Liver (tissue), 9 donors: ENCODE measurements around the gene ING3. TPM values are rescaled to one million over a fixed set of nuclear protein-coding genes. Genes with fewer than 3 reads are reported as not detected.

Experiments used
- DNase-seq: peaks from one replicate; pipeline ENCODE4 v3.0.0-alpha.2; 2017; ENCODE audit warnings: low spot score
- H3K27ac ChIP-seq, 2 donors: one replicate each; pipeline ENCODE4 v1.7.0; 2013; ENCODE audit warnings: inconsistent platforms in 2 of 2, low read length in 2 of 2, control low read depth in 1 of 2, low read depth in 1 of 2, mild to moderate bottlenecking in 1 of 2
- H3K27me3 ChIP-seq, 4 donors: one replicate each; pipeline versions ENCODE4 v1.6.1 to v1.7.0; 2013; ENCODE audit warnings: low read length in 3 of 4, inconsistent platforms in 1 of 4, mild to moderate bottlenecking in 1 of 4, moderate library complexity in 1 of 4; ENCODE audit not compliant: control insufficient read depth in 4 of 4, insufficient read depth in 4 of 4
- H3K36me3 ChIP-seq, 4 donors: one replicate each; pipeline versions ENCODE4 v1.6.1 to v1.7.0; 2013; ENCODE audit warnings: low read length in 3 of 4, mild to moderate bottlenecking in 3 of 4, low read depth in 1 of 4, moderate library complexity in 1 of 4; ENCODE audit not compliant: control insufficient read depth in 4 of 4, insufficient read depth in 3 of 4
- H3K4me1 ChIP-seq, 4 donors: one replicate each; pipeline versions ENCODE4 v1.6.1 to v1.7.0; 2013; ENCODE audit warnings: low read length in 3 of 4, mild to moderate bottlenecking in 3 of 4, moderate library complexity in 1 of 4; ENCODE audit not compliant: control insufficient read depth in 4 of 4, insufficient read depth in 4 of 4
- H3K4me3 ChIP-seq, 3 donors: one replicate each; pipeline versions ENCODE4 v1.6.1 to v1.7.0; 2013; ENCODE audit warnings: low read length in 3 of 3, control low read depth in 1 of 3, low read depth in 1 of 3, mild to moderate bottlenecking in 1 of 3
- H3K9ac ChIP-seq, 2 donors: one replicate each; pipeline ENCODE4 v1.7.0; 2013; ENCODE audit warnings: low read length in 2 of 2, mild to moderate bottlenecking in 2 of 2, moderate library complexity in 2 of 2, control low read depth in 1 of 2, low read depth in 1 of 2
- H3K9me3 ChIP-seq, 4 donors: one replicate each; pipeline versions ENCODE4 v1.6.1 to v1.7.0; 2013; ENCODE audit warnings: low read length in 3 of 4; ENCODE audit not compliant: control insufficient read depth in 4 of 4
- CTCF ChIP-seq: fragments of 150-350 bp; IDR thresholded peaks from 2 replicates; pipeline ENCODE4 v1.5.1; 2017; ENCODE audit warnings: improper control_type of control experiment, low read depth, low read length; ENCODE audit not compliant: missing input control
- EGR1 ChIP-seq, 2 donors: IDR thresholded peaks; 2 replicates each; pipeline ENCODE4 v1.6.1; 2016 to 2018; ENCODE audit warnings: antibody characterized with exemption in 2 of 2, low read depth in 2 of 2
- FOXA1 ChIP-seq: IDR thresholded peaks from 2 replicates; pipeline ENCODE4 v1.6.1; 2016; ENCODE audit warnings: antibody characterized with exemption
- FOXA2 ChIP-seq: IDR thresholded peaks from 2 replicates; pipeline ENCODE4 v1.6.1; 2016; ENCODE audit warnings: antibody characterized with exemption
- GABPA ChIP-seq, 2 donors: IDR thresholded peaks in 1 of 2; conservative IDR thresholded peaks in 1 of 2; 2 replicates each; pipeline ENCODE4 v1.6.1; 2016; ENCODE audit warnings: antibody characterized with exemption in 2 of 2, mild to moderate bottlenecking in 1 of 2, moderate library complexity in 1 of 2
- HNF4G ChIP-seq: IDR thresholded peaks from 2 replicates; pipeline ENCODE4 v1.6.1; 2016; ENCODE audit warnings: antibody characterized with exemption
- NR2F2 ChIP-seq: IDR thresholded peaks from 2 replicates; pipeline ENCODE4 v1.6.1; 2016; ENCODE audit warnings: antibody characterized with exemption
- RAD21 ChIP-seq, 2 donors: IDR thresholded peaks; 2 replicates each; pipeline ENCODE4 v1.6.1; 2016; ENCODE audit warnings: antibody characterized with exemption in 2 of 2, mild to moderate bottlenecking in 2 of 2
- RXRA ChIP-seq, 2 donors: IDR thresholded peaks; 2 replicates each; pipeline ENCODE4 v1.6.1; 2017 to 2018; ENCODE audit warnings: antibody characterized with exemption in 2 of 2, mild to moderate bottlenecking in 1 of 2
- TAF1 ChIP-seq: conservative IDR thresholded peaks from 2 replicates; pipeline ENCODE4 v1.6.1; 2016; ENCODE audit warnings: antibody characterized with exemption, mild to moderate bottlenecking
- ZBTB33 ChIP-seq: IDR thresholded peaks from 2 replicates; pipeline ENCODE4 v1.6.1; 2016; ENCODE audit warnings: antibody characterized with exemption
- WGBS: extraction: QIAGEN DNeasy Blood & Tissue Kit; methylation state at CpG from one replicate; pipeline ENCODE4 v1.1.7; 2013; 5-methylcytosine and 5-hydroxymethylcytosine counted together
- polyA plus RNA-seq, 2 donors: library from polyadenylated mRNA; stranded (reverse) in 1 of 2; unstranded in 1 of 2; fragments of 200-250 nt in 1 of 2; fragments of >200 nt in 1 of 2; fragmentation: Nextera tagmentation in 1 of 2; extraction: Ambion mirVana in 1 of 2; gene quantifications; one replicate each; pipeline versions ENCODE4 v1.2.1 to v1.2.3, GENCODE V29; 2013 to 2015
- total RNA-seq, 2 donors: library from RNA; depleted of rRNA; stranded (reverse); fragments of >200 nt; gene quantifications; one replicate each; pipeline ENCODE4 v1.2.3, GENCODE V29; 2014
- TF ChIP-seq, protein P1 (sequence below): IDR thresholded peaks from 2 replicates; pipeline ENCODE4 v1.6.1; 2016; ENCODE audit warnings: antibody characterized with exemption
- donor health status: healthy.
- donor health status: healthy.
- donor health status: healthy.
- donor health status: healthy.
- donor health status: healthy.

The ING3 gene
- total and polyA plus RNA-seq, 4 donors: 3.8 to 14.0 (median 10.9) TPM

DNA sequence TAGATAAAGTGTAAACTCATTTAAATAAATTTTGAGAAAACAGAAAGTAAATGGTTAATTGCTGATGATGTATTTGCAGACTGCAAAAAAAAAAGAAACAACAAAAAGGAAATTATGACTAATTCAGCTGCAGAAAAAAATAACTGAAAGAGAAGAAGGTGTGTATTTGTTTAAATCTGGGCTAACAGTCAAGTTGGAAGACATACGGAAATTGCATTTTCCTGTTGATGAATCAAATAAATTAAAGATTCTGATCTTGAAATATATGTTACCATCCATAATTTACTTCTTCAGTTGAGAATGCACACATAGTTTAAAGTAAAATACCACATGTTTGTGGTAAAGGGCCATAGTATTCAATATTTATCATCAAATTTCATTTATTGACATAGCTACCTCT, 19.3 kb upstream of the ING3 start:
- no peaks in the 10 kb centered on the region for H3K36me3 ChIP-seq
- WGBS: 76% methylated on average over 1 of the region's 1 CpG
- no peak overlapping the region for H3K4me3 ChIP-seq
- no peak overlapping the region for H3K27ac ChIP-seq
- no peaks in the 10 kb centered on the region for H3K27me3 ChIP-seq
- H3K4me1 ChIP-seq: no peaks in the 10 kb centered on the region
- no peak overlapping the region for H3K9ac ChIP-seq
- H3K9me3 ChIP-seq: no peaks in the 10 kb centered on the region
- TF ChIP-seq RXRA (IDR thresholded peaks at IDR 0.05): no peak
- DNase-seq: no peak

DNA sequence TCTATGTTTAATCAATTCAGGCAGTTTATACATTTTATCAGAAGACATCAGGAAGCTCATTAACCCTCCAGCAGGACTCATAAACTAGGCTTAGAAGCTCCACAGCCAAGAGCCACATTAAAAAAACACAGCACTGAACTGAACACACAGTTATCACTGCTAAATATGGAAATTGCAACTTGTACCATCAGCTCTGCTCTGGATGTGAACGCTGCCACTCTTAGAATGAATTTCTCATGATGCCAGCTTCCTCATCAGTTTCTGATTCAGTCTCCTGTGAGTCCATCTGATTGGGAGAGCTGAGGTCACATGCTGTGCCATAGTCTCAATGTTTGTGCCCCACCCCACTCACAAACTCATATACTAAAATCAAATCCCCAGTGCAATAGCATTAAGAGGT, 17.1 kb upstream of the ING3 start:
- Histone ChIP-seq H3K36me3 (no peaks in the 10 kb centered on the region), H3K9ac (no peak overlapping the region), H3K27ac (no peak overlapping the region), H3K27me3 (no peaks in the 10 kb centered on the region), H3K4me1 (no peaks in the 10 kb centered on the region), H3K9me3 (no peaks in the 10 kb centered on the region), H3K4me3 (no peak overlapping the region)
- TF ChIP-seq, protein P1, sequence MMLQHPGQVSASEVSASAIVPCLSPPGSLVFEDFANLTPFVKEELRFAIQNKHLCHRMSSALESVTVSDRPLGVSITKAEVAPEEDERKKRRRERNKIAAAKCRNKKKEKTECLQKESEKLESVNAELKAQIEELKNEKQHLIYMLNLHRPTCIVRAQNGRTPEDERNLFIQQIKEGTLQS: no peak
- TF ChIP-seq HNF4G: no peak
- TF ChIP-seq RXRA (IDR thresholded peaks at IDR 0.05): no peak
- TF ChIP-seq EGR1 (IDR thresholded peaks at IDR 0.05; ENCODE audit: low read depth in 2 of 2): no peak
- TF ChIP-seq NR2F2: no peak
- DNase-seq: no peak
- WGBS: 83% methylated on average over 1 of the region's 1 CpG

- DNase-seq: no peak
- H3K27ac ChIP-seq: no peak overlapping the region
- H3K9ac ChIP-seq: no peak overlapping the region
- TF ChIP-seq FOXA1: no peak
- TF ChIP-seq NR2F2: no peak
- no peak for TF ChIP-seq EGR1 (IDR thresholded peaks at IDR 0.05; ENCODE audit: low read depth in 2 of 2)
- no peak for TF ChIP-seq FOXA2
- TF ChIP-seq RAD21 (IDR thresholded peaks at IDR 0.05): no peak
- TF ChIP-seq TAF1: no peak
- TF ChIP-seq CTCF: no peak
- no peak for TF ChIP-seq RXRA (IDR thresholded peaks at IDR 0.05)
- no peak for TF ChIP-seq GABPA (IDR thresholded peaks at IDR 0.05 in 1 of 2, conservative IDR thresholded peaks at IDR 0.05 in 1 of 2)
- no peak for TF ChIP-seq ZBTB33
- no peak for TF ChIP-seq HNF4G
- H3K4me1 ChIP-seq: peaks cover 1 to 10% (median 9%) of the 10 kb centered on the region in 4 donors
- no peaks in the 10 kb centered on the region for H3K36me3 ChIP-seq
- 81% methylated on average over 3 of the region's 3 CpGs for WGBS
- no peaks in the 10 kb centered on the region for H3K27me3 ChIP-seq
- H3K9me3 ChIP-seq: no peaks in the 10 kb centered on the region
- H3K4me3 ChIP-seq: no peak overlapping the region
Observed at GRCh38 chr7:120939345-120939744, 11.2 kb upstream of the ING3 start.
